NK-92 (cell line): ENCODE data around the gene LZTR1.

Experiments used
- DNase-seq: peaks from one replicate; lab custom pipeline; 2025; ENCODE audit not compliant: unreplicated experiment; lab: John Stamatoyannopoulos, UW

Gene LZTR1

GRCh38 chr22:21014202-21014725 lies 32.2 kb downstream of the LZTR1 start:
- no peak for DNase-seq

GRCh38 chr22:21014726-21015465 lies 32.8 kb downstream of the LZTR1 start, which contains the start of gene P2RX6:
P2RX6 (plus strand) TSS chr22:21015165; CDS start chr22:21015175, 10 bp downstream.
- DNase-seq, result no peak

- DNase-seq, result no peak
Measured at GRCh38 chr22:21015466-21016006, 33.4 kb downstream of the LZTR1 start.

- DNase-seq, result no peak
Measured at GRCh38 chr22:21016644-21017420, 34.7 kb downstream of the LZTR1 start.

GRCh38 chr22:21018314-21018713 lies 36.2 kb downstream of the LZTR1 start:
- no peak for DNase-seq

- DNase-seq, result no peak
Measured at GRCh38 chr22:21020802-21021429, 38.8 kb downstream of the LZTR1 start.

- DNase-seq, result no peak
Measured at GRCh38 chr22:21022507-21022906, 40.4 kb downstream of the LZTR1 start.

GRCh38 chr22:21022955-21023614 lies 41.0 kb downstream of the LZTR1 start:
- DNase-seq, result no peak

- DNase-seq, result no peak
Measured at GRCh38 chr22:21025266-21025665, 43.2 kb downstream of the LZTR1 start.

GRCh38 chr22:21025763-21026755 lies 44.0 kb downstream of the LZTR1 start:
- no peak for DNase-seq

GRCh38 chr22:21026783-21027692 lies 44.9 kb downstream of the LZTR1 start:
- DNase-seq, result no peak

- DNase-seq, result no peak
Measured at GRCh38 chr22:21028277-21029251, 46.5 kb downstream of the LZTR1 start.

GRCh38 chr22:21029486-21030025 lies 47.5 kb downstream of the LZTR1 start:
- no peak for DNase-seq

- no peak for DNase-seq
Measured at GRCh38 chr22:21030032-21030431, 47.9 kb downstream of the LZTR1 start.

GRCh38 chr22:21030621-21031544 lies 48.8 kb downstream of the LZTR1 start:
- no peak for DNase-seq

GRCh38 chr22:21031545-21032036 lies 49.5 kb downstream of the LZTR1 start:
- no peak for DNase-seq
